ENCODE data around the gene TAS1R3.

The TAS1R3 gene

DNA sequence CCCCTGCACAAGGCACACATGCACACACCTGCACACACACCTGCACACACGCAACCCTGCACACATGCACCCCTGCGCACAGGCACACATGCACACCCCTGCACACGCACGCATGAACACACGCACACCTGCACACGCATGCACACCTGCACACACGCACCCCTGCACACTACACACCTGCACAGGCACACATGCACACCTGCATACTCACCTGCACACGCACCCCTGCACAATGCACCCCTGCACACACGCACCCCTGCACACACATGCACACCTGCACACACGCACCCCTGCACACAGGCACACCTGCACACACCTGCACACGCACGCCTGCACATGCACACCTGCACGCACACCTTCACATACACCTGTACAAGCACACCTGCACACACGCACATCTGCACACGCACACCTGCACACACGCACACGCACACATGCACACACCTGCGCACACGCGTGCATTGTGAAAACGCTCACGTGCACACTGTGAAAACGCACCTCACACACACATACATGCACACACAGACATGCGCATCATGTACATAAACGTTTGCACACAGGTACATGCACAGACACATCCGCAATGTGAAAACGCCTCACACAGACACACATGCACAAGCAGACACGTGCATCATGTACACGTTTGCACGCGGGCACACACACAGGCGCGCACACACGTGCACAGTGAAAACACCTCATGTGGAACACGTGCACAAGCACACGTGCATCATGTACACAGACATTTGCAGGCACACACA lies 9.9 kb downstream of the TAS1R3 start:
- no peak for DNase-seq

DNA sequence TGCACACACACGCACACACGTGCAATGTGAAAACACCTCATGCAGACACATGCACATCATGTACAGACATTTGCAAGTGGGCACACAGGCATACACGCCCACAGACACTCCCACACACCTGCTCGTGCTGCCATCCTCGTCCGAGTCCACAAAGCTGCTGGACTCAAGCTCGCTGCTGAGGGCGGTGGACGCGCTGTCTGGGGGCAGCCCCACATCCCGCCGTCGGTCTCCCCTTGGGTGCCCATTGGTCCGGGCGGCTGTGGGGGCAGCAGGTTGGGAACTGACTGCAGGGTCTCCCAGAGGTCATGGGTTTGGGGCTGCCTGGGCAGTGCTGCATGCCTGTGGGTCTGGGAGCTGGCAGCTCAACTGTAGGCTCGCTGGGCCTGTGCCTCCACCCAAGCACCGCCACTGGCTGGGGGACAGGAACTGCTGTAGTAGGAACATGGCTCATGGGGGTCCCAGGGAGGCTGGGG lies 10.5 kb downstream of the TAS1R3 start:
- DNase-seq: no peak

DNA sequence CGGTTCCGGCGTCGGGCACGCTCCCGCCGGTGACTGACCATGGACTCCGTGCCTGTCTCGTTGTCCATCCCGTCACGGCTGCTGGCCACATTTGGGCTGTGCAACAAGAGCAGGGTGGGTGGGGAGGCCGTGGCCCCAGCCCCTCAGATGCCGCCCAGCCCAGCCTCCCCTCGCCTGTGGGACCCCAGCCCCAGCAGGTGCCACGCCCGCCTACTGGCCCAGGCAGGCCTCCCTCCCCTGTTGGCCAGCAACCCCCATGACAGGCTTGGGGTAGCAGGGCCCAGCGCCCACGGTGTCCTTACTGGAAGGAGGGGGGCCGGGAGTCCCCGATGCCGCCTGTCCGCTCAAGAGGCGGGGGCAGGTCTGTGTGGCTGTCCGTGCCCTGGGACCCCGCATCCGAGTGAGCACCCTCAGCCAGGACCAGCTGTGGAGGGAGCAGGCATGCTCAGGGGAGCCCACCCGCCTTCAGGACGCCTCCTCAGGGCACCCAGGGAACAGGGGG lies 11.0 kb downstream of the TAS1R3 start:
- DNase-seq: no peak

DNA sequence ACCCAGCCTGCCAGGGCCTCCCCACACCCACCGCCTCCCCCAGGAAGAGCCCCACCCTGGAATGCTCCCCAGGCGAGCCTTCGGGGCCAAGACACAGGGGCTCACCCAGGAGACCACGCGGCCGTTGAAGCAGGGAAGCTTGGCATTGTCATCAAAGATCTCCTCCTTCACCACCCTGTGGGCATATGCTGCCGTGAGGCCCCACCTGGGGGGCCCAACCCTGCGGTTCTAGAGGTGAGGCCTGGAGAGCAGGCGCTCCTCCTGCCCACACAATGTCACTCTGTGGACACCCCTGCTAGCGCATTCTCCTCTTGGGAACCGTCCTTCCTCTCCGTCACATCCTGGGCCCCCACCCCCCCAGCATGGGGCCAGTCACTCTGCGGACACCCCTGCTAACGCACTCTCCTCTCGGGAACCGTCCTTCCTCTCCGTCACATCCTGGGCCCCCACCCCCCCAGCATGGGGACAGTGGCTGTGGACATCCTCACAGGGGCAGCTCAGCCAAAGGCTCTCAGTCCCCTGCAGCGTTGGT lies 11.6 kb downstream of the TAS1R3 start:
- no peak for DNase-seq

DNA sequence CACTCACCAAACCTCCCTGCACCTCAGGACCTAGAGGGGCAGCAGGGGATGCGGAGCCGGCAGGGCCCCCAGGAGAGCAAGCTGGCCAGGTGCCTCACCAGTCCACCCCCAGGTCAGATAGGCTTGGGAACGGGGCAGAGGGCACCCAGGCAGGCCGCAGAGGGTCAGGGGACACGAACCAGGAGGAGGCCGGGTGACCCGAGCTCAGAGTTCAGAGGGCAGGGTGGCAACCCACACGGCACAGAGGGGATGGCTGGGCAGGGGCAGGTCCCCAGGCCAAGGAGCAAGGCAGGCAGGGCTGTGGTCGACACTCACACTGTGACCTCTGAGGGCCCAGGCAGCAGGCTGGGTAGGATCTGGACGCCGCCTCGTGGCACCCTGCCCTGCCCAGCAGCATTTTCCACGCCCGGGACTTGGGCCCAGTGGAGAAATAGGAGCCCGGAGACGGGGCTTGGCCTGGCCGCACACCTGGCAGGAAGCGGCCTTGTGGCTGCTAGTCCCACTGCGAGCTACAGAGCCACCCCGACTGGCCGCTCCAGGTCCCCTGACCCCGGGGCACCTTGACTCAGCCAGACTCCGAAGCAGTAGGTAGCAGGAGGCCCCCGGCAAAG lies 12.8 kb downstream of the TAS1R3 start:
- DNase-seq: no peak

DNA sequence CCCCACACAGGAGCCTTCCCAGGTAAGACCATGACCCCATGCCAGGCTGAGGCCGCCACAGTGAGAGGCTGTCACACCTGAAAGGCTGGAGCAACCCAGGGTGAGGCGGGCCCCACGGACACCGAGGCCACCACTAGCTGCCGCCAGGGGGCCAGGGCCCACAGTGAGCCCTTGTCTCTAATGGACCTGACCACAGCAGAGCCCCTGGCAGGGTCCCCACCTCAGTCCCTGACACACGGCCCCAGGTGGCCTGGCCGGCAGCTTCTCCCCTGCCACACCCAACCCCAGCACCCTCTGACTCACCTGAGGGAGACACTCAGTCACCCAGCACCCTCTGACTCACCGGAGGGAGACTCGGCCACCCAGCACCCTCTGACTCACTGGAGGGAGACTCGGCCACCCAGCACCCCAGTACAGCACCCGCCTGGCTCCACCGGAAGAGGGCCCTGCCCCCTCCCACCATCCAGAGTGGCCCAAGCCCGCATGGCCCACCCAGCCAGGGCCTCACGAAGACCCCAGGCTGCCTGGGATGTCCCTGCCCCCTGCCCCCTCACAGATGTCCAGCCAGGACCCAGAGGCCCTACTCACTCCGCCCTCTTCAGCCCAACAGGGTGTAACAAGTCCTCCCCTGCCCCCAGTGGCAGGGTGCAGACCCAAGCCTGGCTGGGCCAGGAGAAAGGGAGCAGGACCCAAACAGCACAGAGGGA lies 13.7 kb downstream of the TAS1R3 start:
- DNase-seq: peak; percentile 62

DNA sequence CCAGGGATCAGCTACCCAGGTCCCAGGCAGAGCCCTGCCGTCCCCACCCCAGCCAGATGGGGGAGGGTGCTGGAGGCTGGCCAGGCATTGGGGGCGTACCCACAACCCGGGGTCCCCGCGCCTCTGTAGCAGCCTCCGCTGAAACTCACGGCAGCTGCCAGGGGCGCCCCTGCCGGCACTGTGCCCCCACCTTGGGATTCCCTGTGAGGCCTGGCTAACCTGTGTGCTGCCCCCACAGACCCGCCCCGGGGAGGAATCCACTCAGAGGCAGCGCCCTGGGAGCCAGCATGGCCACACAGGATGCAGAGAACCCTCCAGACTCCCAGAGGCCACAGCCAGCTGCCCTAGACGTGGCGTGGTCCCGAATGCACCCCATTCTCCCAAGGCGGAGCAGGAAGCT lies 14.3 kb downstream of the TAS1R3 start:
- DNase-seq: no peak

DNA sequence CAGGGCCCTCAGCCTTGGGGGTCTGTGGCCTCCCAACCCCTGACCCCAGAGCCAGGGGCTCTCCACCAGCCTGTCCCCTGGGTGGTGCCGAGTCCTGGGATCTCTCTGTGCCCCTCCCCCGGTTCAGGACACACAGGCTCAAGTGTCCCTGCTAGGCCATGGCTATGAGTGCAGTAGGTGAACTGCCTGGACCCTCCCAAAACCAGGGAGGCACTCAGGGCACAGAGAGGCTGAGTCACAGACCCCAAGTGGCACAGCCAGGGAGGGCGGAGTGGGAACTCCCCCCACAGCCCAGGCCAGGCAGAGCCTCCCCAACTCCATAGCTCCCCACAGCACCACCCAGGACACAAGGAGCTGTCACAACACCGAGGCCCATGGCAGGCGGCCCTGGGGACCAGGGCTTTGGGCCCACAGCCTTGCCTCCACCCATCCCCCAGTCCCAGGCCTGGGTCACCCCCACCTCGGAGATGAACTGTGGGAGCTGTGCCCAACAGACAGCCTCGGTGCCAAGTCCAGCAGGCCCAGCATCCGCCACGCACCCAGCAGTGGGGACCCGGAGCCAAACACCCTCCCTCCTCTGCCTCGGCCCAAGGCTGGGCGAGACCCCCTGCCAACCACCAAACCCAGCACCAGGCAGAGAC lies 14.9 kb downstream of the TAS1R3 start:
- DNase-seq: no peak

DNA sequence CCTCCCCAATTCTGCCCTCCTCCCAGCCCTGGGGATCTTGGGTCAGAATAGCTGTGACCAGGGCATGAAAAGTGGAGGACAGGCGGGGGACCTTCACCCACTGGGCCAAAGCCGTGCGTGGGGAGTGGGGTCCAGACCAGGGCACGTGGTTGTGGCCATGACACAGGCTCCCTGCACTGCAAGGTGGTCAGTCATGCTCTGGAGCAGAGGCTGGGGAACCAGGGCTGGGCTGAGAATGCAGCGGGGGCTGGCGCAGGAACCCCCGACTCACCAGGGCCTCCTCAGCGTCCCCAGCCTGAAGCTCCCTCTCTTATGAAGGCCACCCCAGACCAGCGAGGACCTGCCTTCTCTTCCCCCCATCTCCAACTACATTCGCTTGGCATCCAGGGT lies 15.4 kb downstream of the TAS1R3 start:
- no peak for DNase-seq

DNA sequence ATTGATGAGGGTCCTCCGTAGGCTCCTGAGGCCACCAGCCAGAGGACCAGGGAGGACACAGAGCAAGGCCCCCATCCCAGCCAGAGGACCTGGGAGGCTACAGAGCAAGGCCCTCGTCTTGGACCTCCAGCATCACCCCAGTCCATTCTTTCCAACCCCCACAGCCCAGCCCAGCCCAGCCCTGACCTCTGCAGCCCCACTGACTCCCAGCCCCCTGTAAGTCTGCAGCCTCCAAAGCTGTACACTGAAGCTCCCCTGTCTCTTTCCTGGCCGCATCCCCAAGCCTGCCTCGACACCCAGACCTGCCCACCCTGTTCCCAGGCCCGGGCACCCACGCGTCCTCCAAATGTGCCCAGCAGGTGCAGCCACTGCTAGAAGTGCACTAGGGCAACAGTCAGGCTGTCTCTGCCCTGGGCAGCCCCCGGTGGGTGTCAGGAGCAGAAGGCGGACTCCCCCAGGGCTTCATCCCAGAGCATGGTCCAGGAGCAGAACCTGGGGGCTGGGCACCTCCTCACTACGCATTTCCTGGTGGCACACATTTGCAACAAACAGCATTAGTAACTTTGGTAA lies 16.0 kb downstream of the TAS1R3 start:
- no peak for DNase-seq

DNA sequence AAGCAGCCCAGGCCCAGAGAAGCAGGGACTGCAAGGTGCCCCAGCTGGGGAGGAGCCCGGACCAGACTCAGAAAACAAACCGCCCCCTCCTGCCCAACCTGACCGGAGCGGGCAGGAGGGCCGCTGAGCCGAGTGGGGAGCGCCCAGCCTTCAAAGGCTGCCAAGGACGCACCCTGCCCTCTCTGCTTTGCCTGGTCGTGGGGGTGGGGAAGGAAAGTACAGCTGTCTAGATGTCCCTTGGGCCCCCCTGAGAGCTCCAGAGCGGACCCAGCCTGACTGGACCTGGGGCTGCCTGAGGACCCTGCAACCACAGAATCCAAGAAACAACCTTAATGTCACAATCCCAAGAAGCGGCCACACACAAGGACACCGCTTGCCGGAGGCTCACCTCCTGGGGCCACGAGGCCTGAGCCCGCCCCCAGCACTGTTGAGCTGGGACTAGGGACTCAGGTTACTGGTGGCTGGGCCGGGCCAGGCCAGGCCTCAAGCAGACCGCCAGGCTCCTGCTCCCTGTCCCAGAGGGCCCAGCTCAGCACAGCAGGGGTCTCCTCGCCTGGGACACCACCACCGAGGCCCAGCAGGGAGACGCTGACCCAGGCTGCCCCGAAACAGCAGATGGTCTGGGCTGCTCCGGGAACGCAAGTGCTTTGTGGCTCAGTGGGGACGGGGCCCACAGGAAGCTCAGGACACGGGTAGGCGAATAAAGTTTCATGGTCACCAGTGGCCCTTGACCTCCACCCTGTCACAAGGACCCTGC lies 16.8 kb downstream of the TAS1R3 start:
- DNase-seq: no peak

DNA sequence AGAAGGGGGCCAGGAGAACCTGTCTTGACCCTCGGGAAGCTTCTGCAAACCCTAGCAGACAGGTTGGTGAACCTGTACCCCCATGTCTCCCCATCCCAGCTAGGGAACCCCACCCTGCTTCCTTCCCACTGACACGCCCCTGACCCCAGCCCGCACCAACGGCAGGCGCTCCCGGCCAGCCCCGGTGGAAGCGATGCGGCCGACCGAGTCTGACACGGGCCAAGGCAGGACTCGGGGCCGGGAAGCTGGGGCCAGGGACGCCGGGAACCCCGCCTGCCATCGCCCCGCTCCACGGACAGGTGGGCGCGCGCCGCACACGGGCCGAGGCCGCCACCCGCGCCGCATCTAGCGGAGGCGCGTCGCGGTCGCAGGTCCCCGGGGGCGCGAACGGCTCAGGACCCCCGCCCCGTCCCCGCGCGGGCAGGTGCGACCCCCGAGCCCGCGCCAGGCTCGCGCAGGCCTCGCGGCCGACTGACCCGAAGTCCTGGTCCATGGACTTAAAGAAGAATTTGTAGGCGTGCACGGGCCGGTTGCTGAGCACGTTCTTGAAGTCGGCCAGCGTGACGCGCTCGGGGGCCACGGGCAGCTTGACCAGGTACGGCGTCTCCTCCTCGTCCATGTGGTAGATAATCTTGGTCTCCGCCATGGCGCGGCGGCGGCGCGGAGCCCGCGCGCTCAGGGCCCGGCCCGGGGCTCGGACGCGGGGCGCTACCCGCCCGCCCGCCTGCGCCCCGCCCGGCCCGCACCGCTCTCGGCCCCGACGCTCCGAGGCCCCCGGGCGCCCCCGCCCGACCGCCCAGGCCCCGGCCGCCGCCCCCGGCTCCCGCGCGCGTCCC lies 17.6 kb downstream of the TAS1R3 start:
- no peak for DNase-seq

DNA sequence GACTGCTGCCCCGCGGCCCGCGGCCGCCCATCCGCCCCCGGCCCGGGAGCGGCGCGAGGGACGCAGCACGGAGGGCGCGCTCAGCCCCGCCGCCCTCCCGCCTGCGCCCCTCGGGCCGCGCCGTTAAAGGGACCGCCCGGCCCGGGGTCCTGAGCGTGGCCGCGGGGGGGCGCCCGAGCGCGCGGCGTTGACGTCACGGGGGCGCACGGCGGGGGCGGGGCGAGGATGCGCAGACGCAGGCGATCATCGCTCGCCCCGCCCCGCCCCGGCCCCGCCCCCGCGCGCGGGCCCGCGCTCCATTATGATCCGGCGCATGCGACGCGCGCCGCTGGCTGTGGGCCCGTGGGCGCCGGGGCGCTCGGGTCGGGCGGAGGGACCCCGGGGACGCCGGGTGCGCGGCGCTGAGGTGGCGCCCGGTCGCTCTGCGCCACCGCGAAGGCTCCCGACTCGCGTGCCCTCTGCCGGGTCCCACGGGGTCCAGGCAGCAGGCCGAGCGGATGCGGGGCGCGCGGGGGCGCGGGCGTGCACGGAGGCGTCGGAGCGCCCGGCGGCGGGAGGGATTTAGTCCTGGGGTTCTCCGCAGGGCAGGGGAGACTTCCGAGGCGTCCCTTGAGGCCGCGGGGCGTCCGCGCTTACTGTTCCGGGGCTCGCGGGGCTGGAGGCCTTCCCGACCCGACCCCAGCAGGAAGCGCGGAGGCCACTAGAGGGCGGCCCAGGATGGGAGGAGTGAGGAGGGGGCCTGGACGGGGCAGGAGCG lies 18.4 kb downstream of the TAS1R3 start, which contains the start of gene DVL1:
Gene DVL1, minus strand, starts transcription at position 163 of the 757 bp plus-strand sequence. CDS start 353 bp downstream, outside the sequence.
- DNase-seq: peak; percentile 66

DNA sequence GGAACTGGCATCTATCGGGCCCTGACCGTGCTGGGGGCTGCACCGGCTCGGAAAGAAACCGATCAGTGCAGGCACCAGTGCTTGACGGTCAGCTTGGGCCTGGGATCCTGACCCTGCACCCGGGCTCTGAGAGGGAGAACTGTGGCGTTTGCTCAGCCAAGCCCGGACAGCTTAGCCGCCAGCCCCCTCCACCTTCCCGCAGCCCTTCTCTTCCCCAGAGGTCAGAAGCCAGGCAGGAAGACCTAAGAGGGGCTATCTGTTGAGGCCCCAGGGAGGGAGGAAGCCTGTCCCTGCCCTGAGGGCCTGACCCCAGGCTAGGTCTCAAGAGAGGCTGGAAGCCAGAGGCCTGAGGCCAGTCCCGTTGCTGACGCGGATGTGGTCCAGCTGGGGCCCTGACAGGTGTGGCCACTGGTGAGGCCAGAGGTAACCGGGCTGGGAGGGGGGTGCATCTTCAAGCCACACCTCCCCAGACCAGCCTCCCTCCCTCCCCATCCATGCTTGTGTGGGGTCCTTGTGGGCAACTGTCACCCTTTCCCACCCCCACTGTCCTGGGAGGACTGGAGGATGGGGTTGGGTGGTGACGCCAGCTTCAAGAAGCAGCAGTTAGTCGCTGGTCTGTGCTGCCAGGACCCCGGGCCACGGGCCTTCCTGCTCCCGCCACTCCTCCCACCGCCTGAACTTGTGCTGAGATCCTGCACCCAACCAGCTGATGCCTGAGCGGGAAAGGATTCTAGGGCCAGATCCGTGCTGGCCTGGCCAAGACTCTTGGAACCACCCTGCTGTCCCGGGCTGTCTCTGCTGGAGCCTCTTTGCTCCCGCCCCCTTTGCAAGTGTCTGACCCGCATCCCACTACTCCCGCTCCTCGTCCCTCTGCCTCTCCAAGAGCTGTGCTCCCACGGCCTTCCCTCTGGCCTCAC lies 20.7 kb downstream of the TAS1R3 start:
- DNase-seq: no peak

DNA sequence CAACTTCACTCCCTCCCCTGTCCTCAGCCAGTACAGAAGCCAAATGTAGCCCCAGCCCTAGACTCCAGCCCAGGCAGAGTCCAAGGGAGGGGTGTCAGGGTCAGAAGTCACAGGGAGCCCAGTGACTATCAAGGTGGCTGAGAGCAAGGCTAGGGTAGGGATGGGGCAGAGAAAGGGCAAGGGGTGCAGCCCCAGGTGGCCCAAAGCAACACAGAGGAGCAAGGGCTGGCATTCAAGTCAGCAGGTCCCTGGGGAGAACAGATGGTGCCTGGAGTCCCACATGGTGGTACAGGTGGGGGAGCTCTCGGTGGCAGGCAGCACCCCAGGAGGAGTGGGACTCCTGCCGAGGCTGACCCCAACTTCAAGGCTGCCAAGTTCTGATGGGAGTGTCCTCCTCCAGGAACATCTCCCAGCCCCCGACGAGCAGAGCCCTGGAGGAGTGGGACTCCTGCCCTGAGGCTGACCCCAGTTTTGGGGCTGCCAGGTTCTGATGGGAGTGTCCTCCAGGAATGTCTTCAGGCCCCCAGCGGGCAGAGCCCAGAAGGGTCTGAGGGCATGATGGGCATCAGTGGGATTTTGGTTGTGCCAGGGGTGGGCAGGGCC lies 21.8 kb downstream of the TAS1R3 start:
- DNase-seq: no peak

DNA sequence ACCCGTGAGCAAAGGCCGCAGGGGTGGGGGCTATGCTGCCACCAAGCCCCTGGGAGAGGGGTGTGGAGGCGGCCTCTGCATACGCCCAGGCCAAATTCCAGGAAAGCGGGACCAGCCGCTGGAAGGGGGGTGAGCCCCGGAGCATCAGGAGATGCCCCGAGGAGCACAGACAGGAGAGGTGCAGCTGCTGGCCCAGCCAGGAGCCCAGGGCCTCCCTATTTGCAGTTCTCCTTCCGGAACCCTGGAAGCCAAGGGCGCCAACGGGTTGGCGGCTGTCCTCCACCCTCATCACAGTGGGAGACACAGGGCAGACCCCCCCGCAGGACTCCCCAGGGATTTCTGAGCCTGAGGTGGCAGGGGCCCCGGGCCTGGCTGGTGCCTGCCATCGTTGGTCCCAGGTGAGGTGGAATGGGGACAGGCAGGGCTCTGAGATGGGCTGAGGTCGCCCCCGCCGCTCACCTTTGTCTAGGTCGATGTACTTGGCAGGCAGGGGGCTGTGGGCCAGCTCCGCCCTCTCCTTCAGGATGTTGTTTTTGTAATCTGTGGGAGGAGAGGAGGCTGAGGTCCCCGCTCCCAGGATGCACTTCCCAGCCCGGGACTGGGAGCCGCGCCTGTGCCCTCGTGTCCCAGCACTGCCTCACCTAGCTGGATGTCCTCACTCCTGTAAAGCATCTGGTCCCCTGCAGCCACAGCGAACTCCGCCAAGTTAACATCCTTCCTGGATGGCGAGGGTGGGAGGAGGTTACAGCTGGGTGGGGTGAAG lies 22.5 kb downstream of the TAS1R3 start:
- DNase-seq: no peak

All from activated naive CD4-positive, alpha-beta T cell treated with Interleukin-2 at 50 U/mL for 16 hours (primary cell).